HG03196 (cell line): ENCODE measurements around the gene SLAMF9.

Experiments used
- ATAC-seq: cut with Tn5 transposase; IDR thresholded peaks from one replicate; pipeline ENCODE4 v1.9.1; 2021; ENCODE audit not compliant: unreplicated experiment

Gene SLAMF9

GRCh38 chr1:159953536-159954515, at the start of gene SLAMF9:
Gene SLAMF9 (minus strand): TSS chr1:159954237. CDS start chr1:159954137, 100 bp downstream.
- ATAC-seq, result no peak

DNA sequence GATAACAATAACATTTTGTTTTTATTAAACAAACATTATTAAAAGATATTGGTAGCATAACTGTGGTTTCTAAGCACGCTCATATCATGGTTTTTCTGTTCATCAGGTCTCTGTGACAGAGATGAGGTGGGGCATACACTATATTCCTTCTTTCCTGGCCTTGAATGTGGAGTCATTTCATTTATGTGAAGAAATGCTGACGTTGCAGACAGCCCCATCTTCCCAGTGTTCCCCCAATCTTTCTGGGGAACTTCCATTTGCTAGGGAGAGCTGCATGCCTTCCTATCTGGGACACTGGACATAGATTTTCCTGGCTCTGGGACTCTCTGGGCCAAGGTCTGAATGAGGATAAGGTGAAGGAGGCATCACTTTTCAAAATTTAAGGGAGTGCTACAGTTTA, 47.4 kb upstream of the SLAMF9 start:
- no peak for ATAC-seq

DNA sequence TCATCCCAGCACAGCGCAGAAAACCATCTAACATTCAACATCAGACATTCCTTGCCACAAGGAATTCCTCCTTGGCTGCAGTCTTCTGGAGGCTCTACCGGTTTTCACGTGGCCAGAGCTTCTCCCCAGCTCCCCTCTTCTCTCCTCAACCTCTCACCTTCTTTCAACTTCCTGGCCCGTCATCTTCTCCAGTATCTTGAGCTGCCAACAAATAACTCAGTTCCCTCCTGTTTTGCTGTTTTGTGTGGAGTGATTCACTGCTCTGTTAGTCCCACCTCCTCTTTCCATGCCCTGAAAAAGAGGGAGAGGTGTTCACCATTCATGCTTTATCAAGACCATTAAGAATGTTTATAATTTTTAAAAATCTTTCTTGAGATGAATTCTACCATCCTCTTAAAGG, 45.2 kb upstream of the SLAMF9 start:
- ATAC-seq, result no peak

DNA sequence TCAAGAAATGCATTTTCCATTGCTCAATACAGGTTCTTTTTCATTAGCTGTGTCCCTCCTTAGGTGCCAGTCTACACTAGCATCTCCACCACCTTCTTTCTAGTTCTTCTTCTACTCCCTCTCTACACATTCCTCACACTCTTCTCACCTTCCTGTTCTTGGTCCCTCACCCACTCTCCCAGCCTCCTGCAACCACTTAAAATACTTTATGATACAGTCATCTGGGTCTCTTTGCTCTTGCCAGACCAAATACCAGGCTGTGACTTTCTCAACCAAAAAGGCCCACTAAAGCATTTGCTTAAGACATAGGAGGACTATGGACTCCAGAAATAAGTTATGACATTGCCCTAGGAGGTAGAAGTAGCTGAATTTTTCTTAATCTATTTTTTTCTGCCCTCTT, 42.6 kb upstream of the SLAMF9 start:
- no peak for ATAC-seq

GRCh38 chr1:159994896-159995295, 40.9 kb upstream of the SLAMF9 start:
- ATAC-seq, result no peak

DNA sequence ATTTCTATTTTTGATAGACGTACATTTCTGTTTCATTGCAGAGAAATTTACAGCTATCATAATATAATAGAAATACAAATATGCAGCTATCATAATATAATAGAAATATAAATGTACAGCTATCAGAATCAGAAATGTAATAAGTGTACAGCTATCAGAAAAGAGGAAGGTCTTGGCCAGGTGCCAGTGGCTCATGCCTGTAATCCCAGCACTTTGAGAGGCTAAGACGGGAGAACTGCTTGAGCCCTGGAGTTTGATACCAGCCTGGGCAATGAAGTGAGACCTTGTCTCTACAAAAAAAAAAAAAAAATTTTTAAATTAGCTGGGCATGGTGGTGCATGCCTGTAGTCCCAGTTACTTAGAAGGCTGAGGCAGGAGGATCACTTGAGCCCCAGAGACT, 39.9 kb upstream of the SLAMF9 start:
- no peak for ATAC-seq

GRCh38 chr1:159992161-159992560, 38.1 kb upstream of the SLAMF9 start:
- ATAC-seq, result no peak

- ATAC-seq, result no peak
Observed at GRCh38 chr1:159991513-159991912, 37.5 kb upstream of the SLAMF9 start.

DNA sequence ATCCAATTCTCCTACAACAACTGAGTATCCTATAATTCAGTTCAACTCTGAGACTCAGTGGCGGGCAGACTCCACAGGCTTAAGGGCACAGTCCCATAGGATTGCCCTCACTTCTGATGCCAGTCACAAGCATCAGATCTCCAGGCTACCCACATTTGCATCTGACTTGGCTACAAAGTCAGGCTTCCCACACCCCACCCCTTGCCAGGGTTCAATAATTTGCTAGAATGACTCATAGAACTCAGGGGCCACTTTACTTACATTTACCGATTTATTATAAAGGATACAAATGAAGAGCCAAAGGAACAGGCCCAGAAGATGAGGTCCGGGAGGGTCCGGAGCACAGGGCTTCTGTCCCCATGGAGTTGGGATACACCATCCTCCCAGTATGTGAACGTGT, 36.0 kb upstream of the SLAMF9 start:
- ATAC-seq, result no peak

DNA sequence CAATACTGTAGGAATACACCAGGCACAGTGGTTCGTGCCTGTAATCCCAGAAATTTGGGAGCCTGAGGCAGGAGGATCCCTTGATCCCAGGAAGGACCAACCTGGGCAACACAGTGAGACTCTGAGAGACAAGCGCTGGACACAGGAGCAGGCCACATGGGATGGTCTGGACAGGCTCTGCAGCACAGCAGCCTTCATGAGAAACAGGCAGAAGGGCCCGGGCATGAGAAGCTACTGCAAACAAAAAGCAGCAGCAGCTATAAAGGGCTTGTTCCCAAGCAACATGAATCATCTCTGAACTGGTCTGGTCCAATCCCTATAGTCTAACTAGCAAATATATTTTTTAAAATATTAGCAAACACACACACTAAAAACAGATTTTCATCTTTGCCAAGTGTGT, 35.5 kb upstream of the SLAMF9 start:
- ATAC-seq, result no peak

- no peak for ATAC-seq
Observed at GRCh38 chr1:159988006-159988405, 34.0 kb upstream of the SLAMF9 start.

DNA sequence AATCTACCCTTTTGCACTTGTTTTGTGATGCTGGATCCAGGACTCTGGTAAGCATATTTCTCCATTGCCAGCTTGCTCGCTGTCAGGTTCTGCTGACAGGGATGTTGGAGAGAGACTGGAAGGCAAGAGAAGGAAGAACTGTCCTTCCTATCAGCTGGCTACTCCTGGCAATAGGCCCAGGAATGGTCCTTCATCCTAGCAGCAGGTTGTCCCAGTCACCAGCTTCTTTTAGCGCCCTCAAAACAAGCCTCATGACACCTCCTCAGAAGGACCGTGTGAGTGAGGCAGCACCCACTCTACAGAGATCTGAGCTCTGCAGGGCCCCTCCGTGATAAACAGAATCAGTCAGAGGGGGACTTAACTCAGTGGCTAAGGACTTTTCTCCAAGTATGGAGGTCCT, 33.1 kb upstream of the SLAMF9 start:
- ATAC-seq, result no peak

DNA sequence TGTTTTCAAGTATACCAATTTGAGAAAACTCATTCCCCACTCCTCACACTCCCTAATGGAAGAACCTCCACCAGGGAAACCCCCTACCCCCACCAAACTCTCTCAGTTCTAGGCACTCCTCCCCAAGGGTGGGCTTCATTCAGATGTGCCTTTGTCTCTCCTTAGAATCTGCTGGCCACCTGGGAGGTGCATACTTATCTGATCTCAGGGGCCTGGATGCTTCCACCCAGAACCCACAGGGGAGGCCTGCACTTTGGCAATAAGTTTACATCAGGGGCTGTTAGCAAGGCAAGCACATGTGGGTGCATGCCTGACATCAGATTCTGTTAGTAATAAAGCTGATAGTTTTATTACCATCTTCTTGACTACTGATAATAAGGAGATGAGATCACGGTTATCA, 32.5 kb upstream of the SLAMF9 start:
- no peak for ATAC-seq

DNA sequence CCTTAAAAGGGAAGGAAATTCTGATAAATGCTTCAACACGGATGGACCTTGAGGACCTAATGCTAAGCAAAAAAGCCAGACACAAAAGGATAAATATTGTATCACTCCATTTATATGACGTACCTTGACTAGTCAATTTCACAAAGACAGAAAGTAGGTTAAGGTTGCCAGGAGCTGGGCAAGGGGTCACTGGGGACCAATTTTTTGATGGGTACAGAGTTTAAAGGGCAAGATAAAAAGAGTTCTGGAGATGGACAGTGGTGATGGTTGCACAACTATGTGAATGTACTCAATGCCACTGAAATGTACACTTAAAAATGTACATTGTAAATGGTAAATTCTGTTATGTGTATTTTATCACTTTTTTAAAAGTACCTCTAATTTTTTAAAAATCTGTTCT, 32.1 kb upstream of the SLAMF9 start:
- ATAC-seq, result no peak

DNA sequence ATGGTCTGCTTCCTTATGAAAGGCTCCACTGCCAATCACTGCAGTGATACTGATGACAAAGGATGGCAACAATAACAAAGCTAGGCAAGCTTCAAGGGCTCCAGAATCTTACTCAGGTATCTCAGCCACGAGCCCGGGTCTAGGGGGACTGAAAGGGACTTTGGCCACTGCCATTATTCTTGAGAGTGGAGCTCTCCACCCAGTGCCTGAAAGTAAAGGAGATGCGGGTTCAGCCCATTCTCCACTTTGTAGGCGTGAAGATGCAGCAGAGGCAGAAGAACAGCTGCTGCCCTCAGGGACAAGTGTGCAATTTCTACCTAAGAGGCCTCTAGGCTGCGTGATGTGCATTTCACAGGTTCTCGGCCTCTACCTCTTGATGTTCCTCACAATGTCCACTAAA, 31.4 kb upstream of the SLAMF9 start:
- no peak for ATAC-seq

DNA sequence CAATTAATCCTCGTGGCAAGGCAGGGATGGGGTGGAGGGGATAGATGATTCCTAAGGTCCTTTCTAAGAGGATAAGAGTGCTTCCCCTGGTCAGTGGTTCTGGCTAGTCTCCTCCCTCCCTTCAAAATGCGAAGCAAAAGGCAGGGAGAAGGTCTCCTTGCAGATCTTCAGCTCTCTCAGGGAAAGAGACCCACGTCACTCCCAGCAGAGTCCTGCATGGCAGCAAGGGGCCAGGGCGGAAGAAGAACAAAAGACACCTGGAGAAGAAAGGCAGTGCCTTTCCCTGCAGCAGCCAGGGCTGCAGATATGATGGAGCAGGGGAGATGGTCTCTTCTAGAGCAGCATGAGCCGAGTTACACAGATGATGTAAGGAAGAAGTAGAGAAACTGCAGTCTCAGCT, 29.6 kb upstream of the SLAMF9 start:
- no peak for ATAC-seq

DNA sequence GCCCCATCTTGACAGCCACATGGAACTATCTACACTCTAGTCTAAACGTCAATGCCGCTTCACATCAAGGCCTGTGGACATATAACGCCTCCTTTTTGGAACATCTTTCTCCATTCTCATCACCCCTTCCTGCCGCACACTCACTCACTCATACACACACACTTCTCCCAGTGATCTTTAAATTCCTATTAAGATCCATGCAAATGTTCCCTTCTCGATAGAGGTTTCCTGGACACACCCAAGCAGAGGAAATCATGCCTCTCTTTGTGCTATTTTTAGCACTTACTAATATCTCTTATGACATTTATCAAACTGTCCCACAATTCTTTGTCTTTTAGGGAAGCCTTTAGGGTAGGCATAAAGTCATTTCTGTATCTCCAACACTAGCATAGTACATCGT, 28.2 kb upstream of the SLAMF9 start:
- no peak for ATAC-seq

GRCh38 chr1:159981351-159982055, 27.5 kb upstream of the SLAMF9 start:
- no peak for ATAC-seq

GRCh38 chr1:159980786-159981185, 26.7 kb upstream of the SLAMF9 start:
- no peak for ATAC-seq

DNA sequence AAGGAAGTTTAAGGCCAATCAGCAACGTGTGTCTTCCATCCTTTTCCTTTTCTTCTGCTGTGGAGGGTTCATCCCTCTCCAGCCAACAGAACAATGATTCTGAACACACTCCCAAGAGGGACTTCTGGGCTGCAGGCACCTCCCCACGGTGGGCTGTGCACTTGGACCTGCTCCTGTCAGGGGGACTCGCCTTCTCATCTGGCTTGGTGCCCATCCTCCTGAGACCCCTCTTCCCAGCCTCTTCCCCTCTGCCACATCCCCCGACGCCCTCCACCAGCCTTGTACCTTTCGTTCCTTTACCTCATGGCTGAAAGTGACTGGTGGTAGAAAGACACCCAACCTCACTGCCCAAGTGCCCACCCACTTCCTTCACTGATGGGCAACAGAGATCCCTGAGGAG, 26.0 kb upstream of the SLAMF9 start:
- ATAC-seq, result no peak

GRCh38 chr1:159979257-159979656, 25.2 kb upstream of the SLAMF9 start:
- no peak for ATAC-seq

DNA sequence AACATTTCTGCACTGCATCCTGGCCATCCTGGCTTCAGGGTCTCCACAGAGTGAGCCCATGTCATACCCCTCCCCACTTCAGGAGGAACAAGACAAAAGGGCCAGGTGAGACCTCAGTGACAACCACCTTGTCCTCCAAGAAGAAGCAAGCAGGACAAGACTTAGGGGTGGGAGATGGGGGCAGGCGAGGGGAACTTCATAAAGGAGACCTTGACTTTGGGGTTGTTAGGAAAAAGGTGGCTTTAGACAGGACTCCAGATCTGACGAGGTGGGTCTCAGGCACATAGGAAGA, 24.0 kb upstream of the SLAMF9 start:
- no peak for ATAC-seq
